ENCODE measurements around the gene HBD. TPM values are rescaled to one million over a fixed set of nuclear protein-coding genes. Genes with fewer than 3 reads are reported as not detected.

The HBD gene
- total and polyA plus RNA-seq, 9 of the 15 experiments (the other 6 are each of a cell fraction or from before 2014, with no cell fraction given), result 11.8 to 169 (median 36.0) TPM

- no peak for ATAC-seq
- WGBS (ENCODE audit: insufficient coverage, low coverage, missing lambda C conversion rate), result 92% methylated on average over 2 of the region's 2 CpGs
- intact Hi-C loops (cut with micrococcal nuclease), result no loop called here
- BruUV-seq (replicated peaks), result no TSS peak
- DNase-seq (ENCODE audit: extremely low read depth in 1 of 4, low spot score in 3 of 4), result no peak
- POLR2A ChIA-PET, result interaction anchor here (1.1 to 1.2 kb wide), 2 partner anchors 9 to 11 kb away, joined by 5 to 6 read pairs; no protein-coding TSS in a partner anchor
- no peaks in the 10 kb centered on the region for H3K9me3 ChIP-seq (replicated peaks; ENCODE audit: control insufficient read depth, insufficient read depth, low read depth, low read length)
- H3K9ac ChIP-seq (ENCODE audit: insufficient read depth in 1 of 2, low read depth in 2 of 2, low read length in 2 of 2), result no peak overlapping the region
- H3K79me2 ChIP-seq (ENCODE audit: control insufficient read depth, insufficient read depth, low read length), result no peaks in the 10 kb centered on the region; the same call in 2 of the 3 replicates
- CTCF ChIA-PET (ENCODE audit: low intra/inter-chr PET ratio), result no interaction called here
- in situ Hi-C loops (cut with MboI), result no loop called here
- H3K9me1 ChIP-seq (ENCODE audit: control insufficient read depth, insufficient read depth, low read length), result no peaks in the 10 kb centered on the region
- peaks cover 16 to 32% of the 10 kb centered on the region in 2 experiments for H3K4me1 ChIP-seq (replicated peaks in 1 of 2; ENCODE audit: control insufficient read depth in 2 of 2, insufficient read depth in 2 of 2, low read length in 2 of 2)
- H3K36me3 ChIP-seq (ENCODE audit: control insufficient read depth, insufficient read depth, low read length), result no peaks in the 10 kb centered on the region
- H3K4me2 ChIP-seq (ENCODE audit: insufficient read depth, low read length), result no peak overlapping the region
- no peaks in the 10 kb centered on the region for H3K27me3 ChIP-seq (ENCODE audit: control insufficient read depth in 2 of 2, insufficient read depth in 2 of 2, low read length in 2 of 2)
- no peaks in the 10 kb centered on the region for H4K20me1 ChIP-seq (replicated peaks; ENCODE audit: control insufficient read depth, insufficient read depth, low read length)
- H3K4me3 ChIP-seq, result no peak overlapping the region
- H2AFZ ChIP-seq (ENCODE audit: low read depth, low read length), result no peak overlapping the region
- H3K27ac ChIP-seq (ENCODE audit: extremely low read depth, low read depth, low read length), result no peak overlapping the region
- FAIRE-seq, result no peak
- TF ChIP-seq WHSC1 (IDR thresholded peaks at IDR 0.05; ENCODE audit: low read length), result no peak
- TF ChIP-seq ELF1 (tag; IDR thresholded peaks at IDR 0.05), result no peak
- TF ChIP-seq CBFA2T3 (IDR thresholded peaks at IDR 0.05), result no peak
- no peak for TF ChIP-seq COPS2 (conservative IDR thresholded peaks at IDR 0.05)
- TF ChIP-seq ZNF586 (CRISPR knock-in tag; conservative IDR thresholded peaks at IDR 0.05), result no peak
- TF ChIP-seq HDAC2 (IDR thresholded peaks at IDR 0.05), result no peak
- TF ChIP-seq ZNF436 (CRISPR knock-in tag; IDR thresholded peaks at IDR 0.05), result no peak
- no peak for TF ChIP-seq ZNF76 (CRISPR knock-in tag; IDR thresholded peaks at IDR 0.05; ENCODE audit: borderline replicate concordance)
- no peak for TF ChIP-seq CREB5 (CRISPR knock-in tag; IDR thresholded peaks at IDR 0.05)
- no peak for TF ChIP-seq E2F1 (CRISPR knock-in tag; IDR thresholded peaks at IDR 0.05)
- no peak for TF ChIP-seq ILF3 (IDR thresholded peaks at IDR 0.05; ENCODE audit: borderline replicate concordance)
- TF ChIP-seq ZBTB7A (IDR thresholded peaks at IDR 0.05; ENCODE audit: borderline replicate concordance, control insufficient read depth, low read depth, low read length), result no peak
- no peak for TF ChIP-seq PRDM10 (IDR thresholded peaks at IDR 0.05; ENCODE audit: partially characterized antibody)
- no peak for TF ChIP-seq ZBTB33 (CRISPR knock-in tag; IDR thresholded peaks at IDR 0.05)
Measured at GRCh38 chr11:5231111-5231510, 3.2 kb downstream of the HBD start.

Measured in K562 (cell line).